ENCODE results near the gene GJC3. TPM values are rescaled to one million over a fixed set of nuclear protein-coding genes. Genes with fewer than 3 reads are reported as not detected.
"Not testable (repeated sequence)": the region's sequence is repeated elsewhere in the genome, so short reads cannot be mapped to it uniquely, and the experiment has no call there.

The GJC3 gene
- polyA plus RNA-seq, 2 of the 4 experiments (the other 2 are of a cell fraction), result 0.36 TPM; not detected in 1

DNA sequence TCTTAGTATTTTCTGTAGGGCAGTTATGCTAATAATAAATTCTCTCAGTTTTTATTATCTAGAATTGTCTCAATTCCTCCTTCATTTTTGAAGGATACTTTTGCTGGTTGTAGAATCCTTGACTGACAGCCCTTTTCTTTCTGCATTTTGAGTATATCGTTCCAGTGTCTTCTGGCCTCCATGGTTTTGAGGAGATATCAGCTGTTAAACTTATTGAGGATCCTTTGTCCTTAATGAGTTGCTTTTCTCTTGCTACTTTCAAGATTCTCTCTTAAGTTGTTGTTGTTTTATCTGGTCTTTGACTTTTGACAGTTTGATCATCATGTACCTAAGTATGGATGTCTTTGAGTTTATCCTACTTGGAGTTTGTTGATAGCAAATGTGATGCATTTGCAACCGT lies 8.9 kb upstream of the GJC3 start:
- H3K4me3 ChIP-seq, result no peak overlapping the region
- H3K27ac ChIP-seq, result no peak overlapping the region
- H3K4me1 ChIP-seq, result no peaks in the 10 kb centered on the region
- 18% methylated on average over 2 of the region's 2 CpGs for WGBS (ENCODE audit: missing lambda C conversion rate)
- POLR2A ChIA-PET, result interaction anchor here (1.1 kb wide), 1 partner anchor 19 kb away, joined by 4 read pairs; the partner anchor contains the start of gene TRIM4
- ATAC-seq, result no peak
- H3K4me2 ChIP-seq, result no peak overlapping the region
- TF ChIP-seq HEYL (CRISPR knock-in tag; IDR thresholded peaks at IDR 0.05) (no peak), ZFP36 (IDR thresholded peaks at IDR 0.05; ENCODE audit: borderline replicate concordance, partially characterized antibody) (no peak), CEBPB (IDR thresholded peaks at IDR 0.05) (no peak), RFX5 (IDR thresholded peaks at IDR 0.05) (no peak), JUN (IDR thresholded peaks at IDR 0.05) (no peak), JUNB (IDR thresholded peaks at IDR 0.05) (no peak), CBX8 (IDR thresholded peaks at IDR 0.05) (no peak), REST (IDR thresholded peaks at IDR 0.05) (no peak), FOXS1 (CRISPR knock-in tag; IDR thresholded peaks at IDR 0.05) (no peak), RARB (CRISPR knock-in tag; IDR thresholded peaks at IDR 0.05) (no peak), ZNF302 (CRISPR knock-in tag; IDR thresholded peaks at IDR 0.05) (no peak), HOXB13 (CRISPR knock-in tag; IDR thresholded peaks at IDR 0.05; ENCODE audit: low read depth) (no peak), EHMT2 (IDR thresholded peaks at IDR 0.05; ENCODE audit: low read depth) (no peak), RCOR1 (IDR thresholded peaks at IDR 0.05; ENCODE audit: low read depth, low read length) (no peak)
- no peak for FAIRE-seq
- DNase-seq (ENCODE audit: low read depth in 1 of 2, low spot score in 1 of 2), result no peak
- H3K9me3 ChIP-seq, result peaks cover 34% of the 10 kb centered on the region
- CTCF ChIA-PET, result interaction anchor here (1.5 to 3.4 kb wide), 2 partner anchors 10 to 12 kb away, joined by 4 to 16 read pairs; partner anchors contain the start of gene GJC3

DNA sequence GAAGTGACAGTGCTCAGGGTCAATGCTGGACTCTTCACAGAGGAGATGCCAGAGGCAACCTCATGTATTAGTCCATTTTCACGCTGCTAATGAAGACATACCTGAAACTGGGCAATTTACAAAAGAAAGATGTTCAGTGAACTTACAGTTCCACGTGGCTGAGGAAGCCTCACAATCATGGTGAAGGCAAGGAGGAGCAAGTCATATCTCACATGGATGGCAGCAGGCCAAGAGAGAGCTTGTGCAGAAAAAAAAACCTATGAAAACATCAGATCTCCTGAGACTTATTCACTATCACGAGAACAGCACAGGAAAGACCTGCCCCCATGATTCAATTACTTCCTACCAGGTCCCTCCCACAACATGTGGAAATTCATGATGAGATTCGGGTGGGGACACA lies 5.6 kb upstream of the GJC3 start:
- POLR2A ChIA-PET, result interaction anchor here (1.3 kb wide), 1 partner anchor 16 kb away, joined by 4 read pairs; the partner anchor contains the start of gene TRIM4
- H3K4me2 ChIP-seq; DNase-seq (ENCODE audit: low read depth in 1 of 2, low spot score in 1 of 2); H3K27ac ChIP-seq; FAIRE-seq; H3K4me1 ChIP-seq; H3K4me3 ChIP-seq; ATAC-seq: not testable (repeated sequence)
- H3K9me3 ChIP-seq, result peaks cover 18% of the 10 kb centered on the region; the same call in 2 of the 3 replicates
- CTCF ChIA-PET, result interaction anchor here (1.0 kb wide), 1 partner anchor 12 kb away, joined by 4 read pairs; no protein-coding TSS in a partner anchor
- WGBS (ENCODE audit: missing lambda C conversion rate), result 13% methylated on average over 4 of the region's 4 CpGs

DNA sequence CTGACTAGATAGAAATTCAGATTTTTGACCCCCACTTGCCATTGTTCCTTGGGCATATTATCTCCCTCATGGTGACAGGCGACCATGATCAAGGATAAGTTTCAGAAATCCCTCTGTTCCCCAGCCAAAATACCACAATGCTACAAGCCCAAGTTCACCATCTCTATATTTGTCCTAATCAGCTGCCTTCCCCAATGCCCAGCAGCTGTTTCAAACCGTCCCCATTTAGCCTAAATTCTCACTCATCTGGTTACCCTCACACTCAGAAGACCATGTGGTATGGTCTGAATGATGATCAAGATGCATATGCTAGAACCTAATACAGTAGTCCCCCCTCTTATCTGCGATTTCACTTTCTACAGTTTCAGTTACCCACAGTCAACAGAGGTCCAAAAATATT lies 956 bp upstream of the GJC3 start:
- 48% methylated on average over 3 of the region's 3 CpGs for WGBS (ENCODE audit: missing lambda C conversion rate)
- H3K4me1 ChIP-seq, result 0 out of 3 replicates have a peak, but pooled peaks cover 7% of the 10 kb centered on the region
- FAIRE-seq, result no peak
- H3K9me3 ChIP-seq, result no peaks in the 10 kb centered on the region
- no peak overlapping the region for H3K4me2 ChIP-seq
- TF ChIP-seq POLR2AphosphoS2 (conservative IDR thresholded peaks at IDR 0.05; ENCODE audit: low read length) (no peak), FOSB (CRISPR knock-in tag; IDR thresholded peaks at IDR 0.05) (no peak), CEBPB (IDR thresholded peaks at IDR 0.05) (no peak), GATA3 (IDR thresholded peaks at IDR 0.05; ENCODE audit: borderline replicate concordance) (no peak), EHMT2 (IDR thresholded peaks at IDR 0.05; ENCODE audit: low read depth) (no peak), NFE2L2 (conservative IDR thresholded peaks at IDR 0.05; ENCODE audit: low read length) (no peak), POLR2A (IDR thresholded peaks at IDR 0.05; ENCODE audit: low read length) (no peak), HDAC2 (IDR thresholded peaks at IDR 0.05) (no peak), RAD21 (conservative IDR thresholded peaks at IDR 0.05 in 1 of 2, IDR thresholded peaks at IDR 0.05 in 1 of 2) (no peak), ZC3H11A (IDR thresholded peaks at IDR 0.05) (no peak), ZSCAN20 (CRISPR knock-in tag; IDR thresholded peaks at IDR 0.05) (no peak), KDM5A (IDR thresholded peaks at IDR 0.05) (no peak), HMGXB4 (CRISPR knock-in tag; IDR thresholded peaks at IDR 0.05; ENCODE audit: borderline replicate concordance) (no peak), HOXB5 (CRISPR knock-in tag; IDR thresholded peaks at IDR 0.05) (no peak)
- TF ChIP-seq, protein P1, sequence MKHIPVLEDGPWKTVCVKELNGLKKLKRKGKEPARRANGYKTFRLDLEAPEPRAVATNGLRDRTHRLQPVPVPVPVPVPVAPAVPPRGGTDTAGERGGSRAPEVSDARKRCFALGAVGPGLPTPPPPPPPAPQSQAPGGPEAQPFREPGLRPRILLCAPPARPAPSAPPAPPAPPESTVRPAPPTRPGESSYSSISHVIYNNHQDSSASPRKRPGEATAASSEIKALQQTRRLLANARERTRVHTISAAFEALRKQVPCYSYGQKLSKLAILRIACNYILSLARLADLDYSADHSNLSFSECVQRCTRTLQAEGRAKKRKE (CRISPR knock-in tag; IDR thresholded peaks at IDR 0.05; ENCODE audit: low read depth), result no peak
- TF ChIP-seq, protein P2, sequence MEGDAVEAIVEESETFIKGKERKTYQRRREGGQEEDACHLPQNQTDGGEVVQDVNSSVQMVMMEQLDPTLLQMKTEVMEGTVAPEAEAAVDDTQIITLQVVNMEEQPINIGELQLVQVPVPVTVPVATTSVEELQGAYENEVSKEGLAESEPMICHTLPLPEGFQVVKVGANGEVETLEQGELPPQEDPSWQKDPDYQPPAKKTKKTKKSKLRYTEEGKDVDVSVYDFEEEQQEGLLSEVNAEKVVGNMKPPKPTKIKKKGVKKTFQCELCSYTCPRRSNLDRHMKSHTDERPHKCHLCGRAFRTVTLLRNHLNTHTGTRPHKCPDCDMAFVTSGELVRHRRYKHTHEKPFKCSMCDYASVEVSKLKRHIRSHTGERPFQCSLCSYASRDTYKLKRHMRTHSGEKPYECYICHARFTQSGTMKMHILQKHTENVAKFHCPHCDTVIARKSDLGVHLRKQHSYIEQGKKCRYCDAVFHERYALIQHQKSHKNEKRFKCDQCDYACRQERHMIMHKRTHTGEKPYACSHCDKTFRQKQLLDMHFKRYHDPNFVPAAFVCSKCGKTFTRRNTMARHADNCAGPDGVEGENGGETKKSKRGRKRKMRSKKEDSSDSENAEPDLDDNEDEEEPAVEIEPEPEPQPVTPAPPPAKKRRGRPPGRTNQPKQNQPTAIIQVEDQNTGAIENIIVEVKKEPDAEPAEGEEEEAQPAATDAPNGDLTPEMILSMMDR (IDR thresholded peaks at IDR 0.05), result no peak
- ChIA-PET POLR2A (no interaction called here), CTCF (interaction anchor here (1.1 to 3.8 kb wide), 10 partner anchors 8 to 123 kb away, joined by 3 to 22 read pairs (median 6); no protein-coding TSS in a partner anchor)
- no peak overlapping the region for H3K4me3 ChIP-seq
- H3K27ac ChIP-seq, result no peak overlapping the region
- DNase-seq (ENCODE audit: low read depth in 1 of 2, low spot score in 1 of 2), result no peak
- ATAC-seq, result no peak
